Astrocyte (in vitro differentiated cells and primary cell): ENCODE results near the gene CLCN1.

Experiments used
- EZH2 ChIP-seq: IDR thresholded peaks from 2 replicates; pipeline ENCODE4 v1.6.1; 2012; ENCODE audit warnings: mild to moderate bottlenecking, low read length, inconsistent platforms; ENCODE audit not compliant: insufficient read depth
- TF ChIP-seq, protein P1 (sequence below): IDR thresholded peaks from 2 replicates; pipeline ENCODE4 v1.5.1; 2011; ENCODE audit warnings: low read depth, mild to moderate bottlenecking, inconsistent platforms, low read length, moderate library complexity; ENCODE audit not compliant: insufficient read depth

DNA sequence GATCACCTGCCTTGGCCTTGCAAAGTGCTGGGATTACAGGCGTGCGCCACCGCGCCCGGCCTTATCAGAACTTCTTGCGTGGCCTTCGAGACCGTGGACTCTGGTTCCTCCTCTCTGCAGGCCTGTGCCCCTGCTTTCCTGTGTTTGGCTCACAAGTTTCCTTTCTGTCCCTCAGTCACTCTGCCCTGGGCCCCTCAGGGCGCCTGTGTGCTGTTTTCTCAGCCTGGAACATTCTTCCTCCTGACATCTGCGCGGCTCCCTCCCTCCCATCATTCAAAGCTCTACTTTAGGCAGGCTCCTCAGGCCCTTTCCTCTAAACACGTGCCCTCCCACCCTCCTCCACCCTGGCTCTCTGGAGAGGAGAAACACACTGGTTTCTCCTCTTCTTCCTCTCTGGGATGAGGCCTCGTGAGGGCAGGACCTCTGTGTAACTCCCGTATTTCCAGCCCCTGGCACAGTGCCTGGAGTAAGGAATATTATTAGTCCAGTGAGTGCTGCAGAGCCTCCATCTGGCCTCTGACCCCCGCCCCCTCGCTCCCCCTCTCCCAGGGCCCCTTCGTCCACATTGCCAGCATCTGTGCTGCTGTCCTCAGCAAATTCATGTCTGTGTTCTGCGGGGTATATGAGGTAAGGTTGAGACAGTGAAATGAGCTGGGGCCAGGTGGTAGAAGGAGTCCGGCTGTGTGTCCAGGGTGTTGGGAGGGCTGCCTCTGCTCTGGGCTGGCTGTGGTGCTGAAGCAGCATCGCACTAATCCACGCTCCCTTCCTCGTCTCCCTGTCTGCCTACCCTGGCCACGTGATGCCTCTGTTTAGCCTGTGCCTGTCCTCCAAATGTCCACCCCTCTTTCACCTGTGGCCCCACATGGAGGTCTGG lies 7.1 kb downstream of the CLCN1 start:
- TF ChIP-seq, protein P1, sequence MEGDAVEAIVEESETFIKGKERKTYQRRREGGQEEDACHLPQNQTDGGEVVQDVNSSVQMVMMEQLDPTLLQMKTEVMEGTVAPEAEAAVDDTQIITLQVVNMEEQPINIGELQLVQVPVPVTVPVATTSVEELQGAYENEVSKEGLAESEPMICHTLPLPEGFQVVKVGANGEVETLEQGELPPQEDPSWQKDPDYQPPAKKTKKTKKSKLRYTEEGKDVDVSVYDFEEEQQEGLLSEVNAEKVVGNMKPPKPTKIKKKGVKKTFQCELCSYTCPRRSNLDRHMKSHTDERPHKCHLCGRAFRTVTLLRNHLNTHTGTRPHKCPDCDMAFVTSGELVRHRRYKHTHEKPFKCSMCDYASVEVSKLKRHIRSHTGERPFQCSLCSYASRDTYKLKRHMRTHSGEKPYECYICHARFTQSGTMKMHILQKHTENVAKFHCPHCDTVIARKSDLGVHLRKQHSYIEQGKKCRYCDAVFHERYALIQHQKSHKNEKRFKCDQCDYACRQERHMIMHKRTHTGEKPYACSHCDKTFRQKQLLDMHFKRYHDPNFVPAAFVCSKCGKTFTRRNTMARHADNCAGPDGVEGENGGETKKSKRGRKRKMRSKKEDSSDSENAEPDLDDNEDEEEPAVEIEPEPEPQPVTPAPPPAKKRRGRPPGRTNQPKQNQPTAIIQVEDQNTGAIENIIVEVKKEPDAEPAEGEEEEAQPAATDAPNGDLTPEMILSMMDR = no peak
- TF ChIP-seq EZH2 = no peak
